Measurements from ENCODE around the gene ZNF598.

DNA sequence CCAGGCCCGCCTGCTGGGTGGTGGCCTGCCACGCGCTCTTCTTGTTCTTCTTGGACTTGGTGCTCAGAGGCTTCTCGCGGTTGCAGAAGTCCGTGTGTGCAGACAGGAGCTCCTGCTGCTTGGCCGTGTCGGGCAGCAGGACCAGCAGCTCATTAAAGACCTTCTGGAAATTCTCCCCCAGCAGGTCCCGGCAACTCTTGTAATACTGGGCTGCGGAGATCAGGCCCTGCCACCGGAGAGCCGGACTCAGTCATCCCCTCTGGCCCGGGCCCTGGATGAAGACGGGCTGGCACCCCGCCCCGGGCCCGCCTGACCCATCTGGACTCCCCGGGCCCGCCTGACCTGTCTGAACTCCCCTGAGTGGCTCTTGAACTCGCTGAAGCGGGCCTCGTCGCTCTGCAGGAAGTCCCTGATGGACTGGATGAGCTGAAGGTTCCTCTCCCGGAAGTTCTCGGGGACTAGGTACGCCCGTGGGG lies 11.2 kb downstream of the ZNF598 start:
- TF ChIP-seq FOXM1 (IDR thresholded peaks at IDR 0.05; ENCODE audit: borderline replicate concordance), result no peak
- no peak for TF ChIP-seq SP1 (IDR thresholded peaks at IDR 0.05)
- no peak for TF ChIP-seq ELF4 (IDR thresholded peaks at IDR 0.05)
- TF ChIP-seq BHLHE40 (IDR thresholded peaks at IDR 0.05; ENCODE audit: borderline replicate concordance), result no peak
